ENCODE measurements around the gene RDM1.

RDM1 gene

GRCh38 chr17:35972066-35972465, 41.5 kb upstream of the RDM1 start:
- no peak for DNase-seq (ENCODE audit: low read depth)
- no peak overlapping the region for H3K4me3 ChIP-seq (ENCODE audit: low read depth, low read length)
- TF ChIP-seq CTCF (conservative IDR thresholded peaks at IDR 0.05; ENCODE audit: low read depth, low read length) = no peak

- peak; percentile 89 for DNase-seq (ENCODE audit: low read depth)
- TF ChIP-seq CTCF (conservative IDR thresholded peaks at IDR 0.05; ENCODE audit: low read depth, low read length) = peak; percentile 86
- no peak overlapping the region for H3K4me3 ChIP-seq (ENCODE audit: low read depth, low read length)
These were observed 39.2 kb upstream of the RDM1 start for GRCh38 chr17:35969558-35970380.

GRCh38 chr17:35968520-35969054, 38.0 kb upstream of the RDM1 start:
- no peak for DNase-seq (ENCODE audit: low read depth)
- TF ChIP-seq CTCF (conservative IDR thresholded peaks at IDR 0.05; ENCODE audit: low read depth, low read length) = no peak
- no peak overlapping the region for H3K4me3 ChIP-seq (ENCODE audit: low read depth, low read length)

GRCh38 chr17:35965272-35965671, 34.7 kb upstream of the RDM1 start:
- H3K4me3 ChIP-seq (ENCODE audit: low read depth, low read length) = no peak overlapping the region
- no peak for DNase-seq (ENCODE audit: low read depth)
- no peak for TF ChIP-seq CTCF (conservative IDR thresholded peaks at IDR 0.05; ENCODE audit: low read depth, low read length)

GRCh38 chr17:35963663-35964062, 33.1 kb upstream of the RDM1 start:
- H3K4me3 ChIP-seq (ENCODE audit: low read depth, low read length) = no peak overlapping the region
- no peak for TF ChIP-seq CTCF (conservative IDR thresholded peaks at IDR 0.05; ENCODE audit: low read depth, low read length)
- DNase-seq (ENCODE audit: low read depth) = no peak

- TF ChIP-seq CTCF (conservative IDR thresholded peaks at IDR 0.05; ENCODE audit: low read depth, low read length) = no peak
- no peak for DNase-seq (ENCODE audit: low read depth)
These were observed 23.1 kb upstream of the RDM1 start for GRCh38 chr17:35953720-35954119.

GRCh38 chr17:35949401-35949800, 18.8 kb upstream of the RDM1 start:
- peak; percentile 50 for DNase-seq (ENCODE audit: low read depth)
- TF ChIP-seq CTCF (conservative IDR thresholded peaks at IDR 0.05; ENCODE audit: low read depth, low read length) = no peak
- H3K4me3 ChIP-seq (ENCODE audit: low read depth, low read length) = no peak overlapping the region

More at GRCh38 chr17:35953720-35954119, 23.1 kb upstream of the RDM1 start:
- H3K4me3 ChIP-seq (ENCODE audit: low read depth, low read length) = no peak overlapping the region
